ENCODE measurements around the gene CCDC69.
"Not testable (repeated sequence)": the region's sequence is repeated elsewhere in the genome, so short reads cannot be mapped to it uniquely, and the experiment has no call there.

Gene CCDC69

GRCh38 chr5:151245680-151246219 lies 21.9 kb upstream of the CCDC69 start:
- no peak for DNase-seq (ENCODE audit: low read depth in 2 of 2, low spot score in 1 of 2)

DNA sequence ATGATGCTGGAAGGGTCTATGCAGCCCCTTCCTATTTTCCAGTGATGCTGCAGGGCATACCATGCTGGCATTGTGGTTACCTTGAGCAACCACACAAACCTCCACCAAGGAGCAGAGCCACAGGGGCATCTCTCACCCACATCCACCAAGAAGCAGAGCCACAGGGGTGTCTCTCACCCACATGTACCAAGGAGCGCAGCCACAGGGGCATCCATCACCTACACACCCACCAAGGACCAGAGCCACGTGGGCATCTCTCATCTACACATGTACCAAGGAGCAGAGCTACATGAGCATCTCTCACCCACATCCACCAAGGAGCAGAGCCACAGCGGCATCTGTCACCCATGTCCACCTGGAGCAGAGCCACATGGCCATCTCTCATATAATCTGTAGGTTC lies 20.3 kb upstream of the CCDC69 start:
- DNase-seq (ENCODE audit: low read depth in 2 of 2, low spot score in 1 of 2): no peak

GRCh38 chr5:151243564-151243963 lies 19.7 kb upstream of the CCDC69 start:
- no peak for DNase-seq (ENCODE audit: low read depth in 2 of 2, low spot score in 1 of 2)

DNA sequence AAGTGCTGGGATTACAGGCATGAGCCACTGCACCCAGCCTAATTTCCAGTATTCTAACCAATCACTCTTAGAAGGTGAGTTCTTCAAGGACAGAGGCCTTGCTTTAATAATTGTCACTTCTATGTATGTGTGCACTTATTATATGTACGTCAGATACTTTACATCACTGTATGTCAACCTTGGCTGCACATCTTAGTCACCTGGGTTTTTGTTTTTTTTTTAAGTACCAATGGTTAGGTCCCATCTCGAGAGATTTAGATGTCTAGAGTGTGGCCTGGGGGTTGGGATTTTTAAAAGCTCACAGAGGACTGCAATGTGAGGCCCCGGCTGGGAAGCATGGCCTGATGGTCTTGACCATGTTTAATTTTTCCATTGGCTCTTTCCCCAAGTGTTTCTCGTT lies 19.2 kb upstream of the CCDC69 start:
- no peak for DNase-seq (ENCODE audit: low read depth in 2 of 2, low spot score in 1 of 2)

DNA sequence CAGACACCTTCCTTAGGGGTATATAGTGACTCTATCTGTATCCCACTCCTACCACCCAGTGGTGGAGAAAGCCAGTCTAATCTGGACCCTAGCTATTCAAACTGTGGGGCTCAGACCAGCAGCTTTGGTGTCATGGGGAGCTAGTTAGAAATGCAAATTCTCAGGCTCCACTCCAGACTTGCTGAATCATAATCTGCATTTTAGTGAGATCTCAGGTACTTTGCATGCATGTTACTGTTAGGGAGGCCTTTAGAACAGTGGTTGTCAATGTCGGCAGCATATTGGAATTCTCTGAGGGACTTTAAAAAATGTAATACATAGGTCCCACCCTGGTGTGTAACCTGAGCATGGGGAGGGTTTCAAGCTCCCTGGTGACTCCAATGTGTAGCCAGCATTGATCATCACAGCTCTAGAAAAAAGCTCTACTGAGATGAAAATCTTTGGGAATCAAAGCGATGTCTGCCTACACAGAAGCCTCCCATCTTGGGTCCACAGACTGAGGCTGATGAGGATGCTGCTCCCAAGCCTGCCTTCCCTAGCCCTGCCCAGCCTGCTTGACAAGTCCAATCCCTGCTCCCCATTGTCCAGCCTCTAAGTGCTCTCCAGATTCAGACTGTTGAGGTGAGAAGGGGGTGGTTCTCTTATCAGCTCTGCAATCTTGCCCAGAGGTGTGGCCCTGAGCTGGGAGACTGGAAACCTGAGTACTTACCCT lies 17.2 kb upstream of the CCDC69 start:
- no peak for DNase-seq (ENCODE audit: low read depth in 2 of 2, low spot score in 1 of 2)

DNA sequence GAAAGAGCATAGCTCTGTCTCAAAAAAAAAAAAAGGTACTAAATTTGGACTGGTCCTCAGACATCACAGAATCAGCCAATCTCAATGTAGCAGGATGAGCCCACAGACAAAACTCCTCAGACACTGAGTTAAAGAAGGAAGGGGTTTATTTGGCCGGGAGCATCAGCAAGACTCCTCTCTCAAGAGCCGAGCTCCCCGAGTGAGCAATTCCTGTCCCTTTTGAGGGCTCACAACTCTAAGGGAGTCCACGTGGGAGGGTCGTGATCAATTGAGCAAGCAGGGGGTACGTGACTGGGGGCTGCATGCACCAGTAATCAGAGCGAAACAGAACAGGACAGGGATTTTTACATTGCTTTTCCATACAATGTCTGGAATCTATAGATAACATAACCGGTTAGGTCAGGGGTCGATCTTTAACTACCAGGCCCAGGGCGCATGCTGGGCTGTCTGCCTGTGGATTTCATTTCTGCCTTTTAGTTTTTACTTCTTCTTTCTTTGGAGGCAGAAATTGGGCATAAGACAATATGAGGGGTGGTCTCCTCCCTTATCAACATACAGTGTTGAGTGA lies 16.5 kb upstream of the CCDC69 start:
- DNase-seq (ENCODE audit: low read depth in 2 of 2, low spot score in 1 of 2): not testable (repeated sequence)

DNA sequence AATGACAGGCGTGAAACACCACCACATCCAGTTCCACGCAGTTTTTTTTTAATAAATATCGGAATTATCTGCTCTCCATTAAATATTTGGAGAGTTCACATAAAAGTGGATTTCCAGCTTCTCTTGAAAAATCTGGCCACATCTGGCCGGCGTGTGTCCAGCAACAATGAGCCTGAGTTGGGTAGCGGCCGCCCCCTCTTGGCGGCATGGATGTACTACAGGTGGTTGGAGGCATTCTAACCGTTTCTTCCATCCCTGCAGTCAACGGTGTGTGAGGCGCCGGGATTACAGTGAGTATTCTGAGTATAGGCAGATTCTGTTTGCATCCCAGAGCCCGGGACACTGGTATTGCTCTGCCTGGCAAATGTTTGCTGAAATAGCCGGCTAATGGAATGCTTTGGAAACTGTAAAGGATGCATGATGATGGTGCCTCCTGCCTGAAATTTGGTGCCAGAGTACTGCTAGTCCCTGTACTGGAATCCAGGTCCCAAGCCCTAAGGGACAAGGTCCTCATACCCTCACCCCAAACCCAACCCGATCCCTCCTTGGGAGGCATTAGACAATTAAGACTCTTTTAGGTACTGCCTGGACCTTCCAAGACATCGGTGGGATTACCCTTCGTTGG lies 15.5 kb upstream of the CCDC69 start:
- no peak for DNase-seq (ENCODE audit: low read depth in 2 of 2, low spot score in 1 of 2)

DNA sequence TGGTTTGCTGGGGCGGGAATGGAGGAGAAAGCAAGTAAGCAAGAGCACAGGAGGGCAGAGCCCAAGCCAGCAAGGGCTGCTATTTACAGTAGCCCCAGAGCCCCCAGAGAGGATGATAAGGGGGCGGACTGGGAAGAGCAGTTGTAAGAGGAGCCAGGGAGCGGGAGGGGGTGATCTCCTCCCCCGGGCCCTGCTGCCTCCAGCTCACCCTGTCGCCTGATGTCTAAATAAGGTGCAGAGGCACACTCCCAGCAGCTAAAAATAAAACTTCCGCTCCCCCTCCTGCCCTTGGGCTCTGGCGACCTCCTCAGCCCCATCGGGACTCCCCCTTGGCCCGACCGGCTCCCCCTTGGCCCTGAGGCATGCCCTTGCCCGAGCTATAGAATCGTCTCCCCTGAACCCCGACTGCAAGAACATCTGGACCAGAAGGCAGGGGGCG lies 14.4 kb upstream of the CCDC69 start:
- no peak for DNase-seq (ENCODE audit: low read depth in 2 of 2, low spot score in 1 of 2)

DNA sequence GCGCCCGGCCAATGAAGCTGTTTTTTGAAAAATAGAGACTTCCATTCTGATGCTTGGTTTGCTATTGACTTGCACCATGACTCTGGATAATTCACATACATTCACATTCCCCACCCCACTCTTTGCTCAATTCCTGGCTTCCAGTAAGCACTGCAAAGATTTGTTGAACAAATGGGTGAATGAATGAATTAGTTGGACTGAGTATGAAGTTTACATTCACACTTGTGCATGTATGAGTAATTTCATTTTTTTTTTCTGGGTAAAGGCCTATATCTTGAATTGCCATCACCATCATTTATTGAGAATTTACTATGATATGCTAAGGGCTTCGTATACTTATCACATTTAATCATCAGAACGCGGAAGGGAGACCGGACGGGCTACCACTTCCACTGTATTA lies 13.8 kb upstream of the CCDC69 start:
- DNase-seq (ENCODE audit: low read depth in 2 of 2, low spot score in 1 of 2): no peak

DNA sequence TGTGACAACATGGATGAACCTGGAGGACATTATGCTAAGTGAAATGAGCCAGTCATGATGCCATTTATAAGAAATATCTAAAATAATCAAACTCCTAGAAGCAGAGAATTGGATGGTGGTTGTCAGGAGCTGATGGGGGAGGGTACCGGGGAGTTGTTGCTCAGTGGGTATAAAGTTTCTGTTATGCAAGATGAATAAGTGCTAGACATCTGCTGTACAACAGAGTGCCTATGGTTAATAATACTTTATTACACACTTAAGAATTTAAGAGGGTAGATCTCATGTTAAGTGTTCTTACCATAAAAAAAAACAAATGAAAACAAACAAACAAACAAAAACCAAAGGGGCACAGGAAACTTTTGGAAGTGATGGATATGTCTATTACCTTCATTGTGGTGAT lies 13.0 kb upstream of the CCDC69 start:
- DNase-seq (ENCODE audit: low read depth in 2 of 2, low spot score in 1 of 2): no peak

- not testable (repeated sequence) for DNase-seq (ENCODE audit: low read depth in 2 of 2, low spot score in 1 of 2)
These were observed 11.3 kb upstream of the CCDC69 start for GRCh38 chr5:151235239-151235571.

DNA sequence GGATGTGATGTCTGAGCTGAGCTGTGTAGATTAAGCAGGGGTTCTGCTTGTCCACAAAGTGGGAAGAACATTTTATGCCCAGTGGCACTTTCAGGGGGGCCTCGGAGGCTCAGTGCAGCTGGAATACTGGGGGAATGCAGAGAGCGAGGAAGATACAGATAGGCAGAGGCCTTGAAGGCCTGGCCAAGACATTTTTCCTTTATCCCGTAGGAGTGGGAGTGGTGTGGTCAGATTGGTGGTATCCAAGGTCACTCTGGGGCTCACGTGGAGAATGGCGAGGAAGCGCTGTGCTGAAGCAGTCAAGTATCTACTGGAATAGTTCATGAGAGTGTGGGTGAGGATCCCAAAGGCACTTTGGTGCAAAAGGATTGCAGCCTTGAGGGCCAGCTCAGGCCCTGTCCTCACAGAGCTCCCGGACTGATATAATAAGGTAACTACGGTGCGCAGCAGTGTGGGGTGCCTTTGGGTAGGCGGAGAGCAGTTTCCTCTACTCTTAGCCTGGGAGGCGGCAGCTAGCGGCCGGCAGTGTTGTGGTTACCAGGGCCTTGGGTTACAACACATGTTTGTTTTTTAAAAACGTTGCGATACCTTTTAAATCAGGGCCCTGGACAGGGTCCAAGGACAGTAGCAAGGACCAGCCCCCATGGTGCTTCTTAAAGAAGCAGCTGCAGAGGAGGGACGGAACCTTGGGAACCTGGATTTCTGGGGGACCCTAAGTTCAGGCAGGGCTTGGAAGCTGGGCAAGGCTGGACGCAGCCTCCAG lies 10.8 kb upstream of the CCDC69 start:
- no peak for DNase-seq (ENCODE audit: low read depth in 2 of 2, low spot score in 1 of 2)

DNA sequence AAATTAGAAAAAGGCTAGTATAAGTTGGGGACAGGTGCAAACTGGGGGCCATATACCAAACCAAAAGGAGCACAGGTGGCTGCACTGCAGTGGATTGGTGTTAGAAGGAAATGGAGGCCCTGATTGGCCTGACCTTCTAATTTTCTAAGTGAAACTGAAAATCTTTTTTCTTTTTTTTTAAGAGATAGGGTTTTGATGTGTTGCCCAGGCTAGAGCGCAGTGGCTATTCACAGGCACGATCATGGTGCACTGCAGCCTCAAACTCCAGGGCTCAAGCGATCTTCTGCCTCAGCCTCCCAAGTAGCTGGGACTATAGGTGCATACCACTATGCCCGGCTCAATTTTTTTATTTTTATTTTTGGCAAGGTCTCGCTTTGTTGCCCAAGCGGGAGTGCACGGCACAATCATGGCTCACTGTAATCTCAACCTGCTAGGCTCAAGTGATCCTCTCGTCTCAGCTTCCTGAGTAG lies 9.8 kb upstream of the CCDC69 start:
- DNase-seq (ENCODE audit: low read depth in 2 of 2, low spot score in 1 of 2): no peak

DNA sequence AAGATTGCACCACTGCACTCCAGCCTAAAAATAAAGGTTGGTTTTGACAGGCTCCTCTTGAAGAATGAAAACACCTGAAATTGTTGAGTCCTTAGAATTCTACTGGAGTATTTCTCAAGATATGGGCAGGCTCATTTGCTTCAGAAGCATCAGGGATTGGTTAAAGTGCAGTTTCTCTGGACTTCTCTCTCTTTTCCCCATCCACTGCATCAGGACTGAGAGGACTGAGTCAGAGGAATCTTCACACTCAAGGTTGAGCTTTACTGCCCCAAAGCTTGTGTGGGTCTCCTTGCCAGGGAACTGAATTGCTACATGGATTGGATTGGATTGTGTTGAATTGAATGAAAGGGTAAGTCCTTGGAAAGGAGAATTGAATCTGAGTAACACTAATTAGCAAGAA lies 7.5 kb upstream of the CCDC69 start:
- no peak for DNase-seq (ENCODE audit: low read depth in 2 of 2, low spot score in 1 of 2)

DNA sequence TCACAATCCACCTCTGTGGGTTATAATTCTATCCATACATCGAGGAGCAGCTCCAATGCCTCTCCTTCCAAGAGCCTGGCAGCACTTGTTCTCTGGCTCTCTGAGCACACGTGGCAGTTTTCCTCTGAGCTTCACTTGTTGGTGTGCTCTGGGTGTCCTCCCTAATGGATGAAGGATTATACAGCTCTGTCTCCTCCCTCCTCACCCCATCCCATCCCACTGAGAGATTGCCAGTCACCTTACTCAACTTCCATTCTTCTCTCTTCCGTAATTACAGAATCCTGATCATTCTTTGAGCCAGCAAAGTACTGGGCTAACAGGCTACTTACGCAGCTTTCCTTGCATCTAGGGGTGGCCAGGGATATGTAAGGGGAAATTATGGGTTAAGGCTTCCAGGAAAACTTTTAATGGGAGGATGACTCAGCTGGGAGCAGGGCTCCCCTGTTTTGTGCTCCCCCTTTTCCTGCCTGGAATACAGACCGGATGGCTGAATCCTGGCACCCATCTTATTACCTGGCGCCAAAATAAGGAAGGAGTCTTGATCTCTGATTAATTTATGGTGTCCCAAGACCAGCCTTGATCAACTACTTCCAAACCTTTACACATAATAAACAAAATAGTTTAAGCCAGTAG lies 6.3 kb upstream of the CCDC69 start:
- no peak for DNase-seq (ENCODE audit: low read depth in 2 of 2, low spot score in 1 of 2)

DNA sequence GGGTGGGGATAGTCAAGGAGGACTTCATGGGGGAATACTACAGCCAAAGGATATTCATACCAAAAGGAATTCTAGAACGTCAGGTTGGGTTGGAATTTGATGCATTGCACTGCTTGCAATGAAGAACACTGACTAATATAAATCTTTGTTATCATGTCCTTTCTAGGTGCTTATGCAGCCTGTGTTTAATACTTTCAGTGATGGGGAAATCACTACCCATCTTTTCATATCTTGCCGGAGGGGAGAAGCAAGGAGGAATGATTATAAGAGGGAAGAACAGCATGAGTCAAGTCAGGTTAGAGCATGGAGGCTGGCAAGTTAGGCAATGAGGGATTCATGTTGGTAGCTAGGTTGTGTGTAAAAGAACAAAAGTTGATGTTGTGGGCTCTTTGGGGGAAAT lies 5.1 kb upstream of the CCDC69 start:
- DNase-seq (ENCODE audit: low read depth in 2 of 2, low spot score in 1 of 2): no peak

- DNase-seq (ENCODE audit: low read depth in 2 of 2, low spot score in 1 of 2): no peak
These were observed 4.1 kb upstream of the CCDC69 start for GRCh38 chr5:151227918-151228447.

- no peak for DNase-seq (ENCODE audit: low read depth in 2 of 2, low spot score in 1 of 2)
These were observed 1.6 kb upstream of the CCDC69 start for GRCh38 chr5:151225475-151225874.

- DNase-seq (ENCODE audit: low read depth in 2 of 2, low spot score in 1 of 2): no peak
These were observed 1.2 kb upstream of the CCDC69 start for GRCh38 chr5:151225071-151225470.

DNA sequence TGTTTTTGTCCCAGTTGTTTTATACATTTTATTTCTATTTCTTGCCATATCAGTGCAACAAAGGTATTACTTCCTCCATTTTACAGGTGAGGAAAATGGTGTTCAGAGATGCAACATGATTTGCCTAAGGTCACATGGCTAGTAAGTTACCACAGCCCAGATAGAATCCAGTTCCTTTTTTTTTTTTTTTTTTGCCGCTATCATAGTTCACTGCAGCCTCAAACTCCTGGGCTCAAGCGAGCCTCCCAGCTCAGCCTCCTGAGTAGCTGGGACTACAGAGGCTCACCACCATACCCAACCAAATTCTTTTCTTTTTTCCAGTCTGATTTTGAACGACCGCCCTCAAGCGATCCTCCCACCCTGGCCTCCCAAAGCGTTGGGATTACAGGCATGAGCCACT lies 480 bp upstream of the CCDC69 start:
- no peak for DNase-seq (ENCODE audit: low read depth in 2 of 2, low spot score in 1 of 2)

Measured in stimulated activated CD8-positive, alpha-beta memory T cell treated with anti-CD3 and anti-CD28 coated beads, Interleukin-4, amount 100 ng/mL, for 4 hours (primary cell).